WTC11 (cell line): Measurements from ENCODE around the gene CEP72. TPM values are rescaled to one million over a fixed set of nuclear protein-coding genes. Genes with fewer than 3 reads are reported as not detected.
A peak's percentile ranks its signal among the peaks of the same experiment; 100 is the strongest.

Experiments
- ATAC-seq: fragments of 200-7000 bp; cut with Tn5 transposase; 2 replicates; pipeline ENCODE4 v1.10.0; 2021; ENCODE audit warnings: mild to moderate bottlenecking, moderate library complexity
- CTCF ChIA-PET: fragments of 300-600 bp; sonication (Branson Sonifier 250); formaldehyde crosslinking; loops from one replicate; lab custom pipeline; 2021; ENCODE audit warnings: antibody characterized with exemption; lab: Charles Lee
- POLR2A ChIA-PET: fragments of 350-600 bp; sonication (Branson Sonifier 250); formaldehyde crosslinking; loops from one replicate; lab custom pipeline; 2021; ENCODE audit warnings: antibody characterized with exemption; lab: Charles Lee
- DNase-seq: peaks from one replicate; pipeline ENCODE4 v3.0.0; 2021; ENCODE audit warnings: low spot score
- H3K27ac Mint-ChIP-seq: 2 replicates; pipeline ENCODE4 v1.8.0; 2021; ENCODE audit warnings: mixed read lengths
- H3K27me3 Mint-ChIP-seq: 2 replicates; pipeline ENCODE4 v1.8.0; 2021; ENCODE audit warnings: low read depth, mild to moderate bottlenecking, moderate library complexity, mixed read lengths
- H3K36me3 Mint-ChIP-seq: 2 replicates; pipeline ENCODE4 v1.8.0; 2021; ENCODE audit warnings: mixed read lengths
- H3K4me1 Mint-ChIP-seq: 2 replicates; pipeline ENCODE4 v1.8.0; 2022; ENCODE audit warnings: mixed read lengths
- H3K4me3 Mint-ChIP-seq: 2 replicates; pipeline ENCODE4 v1.8.0; 2021; ENCODE audit warnings: mild to moderate bottlenecking, moderate library complexity, mixed read lengths
- H3K9me3 Mint-ChIP-seq: 2 replicates; pipeline ENCODE4 v1.8.0; 2021; ENCODE audit warnings: mixed read lengths
- ATF6 ChIP-seq: sonication (generic); formaldehyde crosslinking; IDR thresholded peaks from 2 replicates; pipeline ENCODE4 v1.8.1; 2023; ENCODE audit warnings: mild to moderate bottlenecking, missing genetic modification reagents
- CDX4 ChIP-seq: fragments of 250-450 bp; sonication (Bioruptor Pico); IDR thresholded peaks from 2 replicates; pipeline ENCODE4 v1.9.0; 2021; ENCODE audit warnings: moderate library complexity, mild to moderate bottlenecking, inconsistent platforms, borderline replicate concordance
- E2F5 ChIP-seq: sonication (generic); formaldehyde crosslinking; IDR thresholded peaks from 2 replicates; pipeline ENCODE4 v1.8.1; 2022; ENCODE audit warnings: mild to moderate bottlenecking, moderate library complexity, missing genetic modification reagents
- ELF4 ChIP-seq: sonication (generic); formaldehyde crosslinking; IDR thresholded peaks from 2 replicates; pipeline ENCODE4 v1.8.1; 2022; ENCODE audit warnings: low read depth, mild to moderate bottlenecking, moderate library complexity, missing genetic modification reagents
- ETV6 ChIP-seq: sonication (generic); formaldehyde crosslinking; IDR thresholded peaks from 2 replicates; pipeline ENCODE4 v1.8.1; 2022; ENCODE audit warnings: mild to moderate bottlenecking, missing genetic modification reagents
- GTF2I ChIP-seq: fragments of 250-450 bp; sonication (Bioruptor Pico); conservative IDR thresholded peaks from 2 replicates; pipeline ENCODE4 v1.4.0; 2021; ENCODE audit warnings: mild to moderate bottlenecking
- JUN ChIP-seq: sonication (generic); formaldehyde crosslinking; IDR thresholded peaks from 2 replicates; pipeline ENCODE4 v1.8.0; 2023; ENCODE audit warnings: mild to moderate bottlenecking, missing genetic modification reagents
- KAT7 ChIP-seq: sonication (generic); formaldehyde crosslinking; IDR thresholded peaks from 2 replicates; pipeline ENCODE4 v1.8.1; 2023; ENCODE audit warnings: missing genetic modification reagents, mild to moderate bottlenecking, borderline replicate concordance
- NFYB ChIP-seq: sonication (generic); formaldehyde crosslinking; conservative IDR thresholded peaks from 2 replicates; pipeline ENCODE4 v1.8.0; 2022; ENCODE audit warnings: low read depth, missing genetic modification reagents
- SOX15 ChIP-seq: fragments of 250-450 bp; sonication (Bioruptor Pico); IDR thresholded peaks from 2 replicates; pipeline ENCODE4 v1.9.0; 2021; ENCODE audit warnings: mild to moderate bottlenecking
- TP53 ChIP-seq: sonication (generic); formaldehyde crosslinking; IDR thresholded peaks from 2 replicates; pipeline ENCODE4 v1.8.1; 2023; ENCODE audit warnings: mild to moderate bottlenecking, missing genetic modification reagents
- ZNF138 ChIP-seq: sonication (generic); formaldehyde crosslinking; conservative IDR thresholded peaks from 2 replicates; pipeline ENCODE4 v1.8.1; 2022; ENCODE audit warnings: mild to moderate bottlenecking, moderate library complexity, missing genetic modification reagents
- ZNF396 ChIP-seq: fragments of 250-450 bp; sonication (Bioruptor Pico); IDR thresholded peaks from 2 replicates; pipeline ENCODE4 v1.8.0; 2021; ENCODE audit warnings: mild to moderate bottlenecking, moderate library complexity, borderline replicate concordance
- ZNF416 ChIP-seq: fragments of 250-450 bp; sonication (Bioruptor Pico); IDR thresholded peaks from 2 replicates; pipeline ENCODE4 v1.9.0; 2021; ENCODE audit warnings: mild to moderate bottlenecking, inconsistent platforms
- total RNA-seq: library from RNA; stranded (reverse); gene quantifications from 3 replicates; pipeline ENCODE4 v1.2.3, GENCODE V29; 2021
- TF ChIP-seq, protein P1 (sequence below): fragments of 250-450 bp; sonication (Bioruptor Pico); IDR thresholded peaks from 2 replicates; pipeline ENCODE4 v2.1.2; 2022; ENCODE audit warnings: mild to moderate bottlenecking, moderate library complexity
- TF ChIP-seq, protein P2 (sequence below): sonication (generic); formaldehyde crosslinking; IDR thresholded peaks from 2 replicates; pipeline ENCODE4 v1.8.0; 2023; ENCODE audit warnings: missing genetic modification reagents, mild to moderate bottlenecking, borderline replicate concordance
- TF ChIP-seq, protein P3 (sequence below): sonication (generic); formaldehyde crosslinking; IDR thresholded peaks from 2 replicates; pipeline ENCODE4 v1.8.0; 2022; ENCODE audit warnings: mild to moderate bottlenecking, missing genetic modification reagents
- TF ChIP-seq, protein P4 (sequence below): fragments of 200-600 bp; IDR thresholded peaks from 2 replicates; pipeline ENCODE4 v1.8.0; 2022; ENCODE audit warnings: antibody characterized with exemption
- TF ChIP-seq, protein P5 (sequence below): fragments of 250-450 bp; sonication (Bioruptor Pico); IDR thresholded peaks from 2 replicates; pipeline ENCODE4 v1.9.0; 2021; ENCODE audit warnings: mild to moderate bottlenecking, borderline replicate concordance

CEP72 gene
- total RNA-seq, 1 experiment from 2014 or later, result 26.6 TPM

GRCh38 chr5:669111-669841, 57.1 kb downstream of the CEP72 start (continued):
- TF ChIP-seq, protein P1, sequence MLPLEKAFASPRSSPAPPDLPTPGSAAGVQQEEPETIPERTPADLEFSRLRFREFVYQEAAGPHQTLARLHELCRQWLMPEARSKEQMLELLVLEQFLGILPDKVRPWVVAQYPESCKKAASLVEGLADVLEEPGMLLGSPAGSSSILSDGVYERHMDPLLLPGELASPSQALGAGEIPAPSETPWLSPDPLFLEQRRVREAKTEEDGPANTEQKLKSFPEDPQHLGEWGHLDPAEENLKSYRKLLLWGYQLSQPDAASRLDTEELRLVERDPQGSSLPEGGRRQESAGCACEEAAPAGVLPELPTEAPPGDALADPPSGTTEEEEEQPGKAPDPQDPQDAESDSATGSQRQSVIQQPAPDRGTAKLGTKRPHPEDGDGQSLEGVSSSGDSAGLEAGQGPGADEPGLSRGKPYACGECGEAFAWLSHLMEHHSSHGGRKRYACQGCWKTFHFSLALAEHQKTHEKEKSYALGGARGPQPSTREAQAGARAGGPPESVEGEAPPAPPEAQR (CRISPR knock-in tag), result no peak
- TF ChIP-seq KAT7 (CRISPR knock-in tag) (no peak), JUN (CRISPR knock-in tag) (no peak), TP53 (CRISPR knock-in tag) (no peak), ETV6 (0 out of 2 replicates have a peak, but pooled peaks have one; percentile 30), ELF4 (CRISPR knock-in tag) (no peak), E2F5 (CRISPR knock-in tag) (no peak), CDX4 (CRISPR knock-in tag) (no peak)
- TF ChIP-seq, protein P2, sequence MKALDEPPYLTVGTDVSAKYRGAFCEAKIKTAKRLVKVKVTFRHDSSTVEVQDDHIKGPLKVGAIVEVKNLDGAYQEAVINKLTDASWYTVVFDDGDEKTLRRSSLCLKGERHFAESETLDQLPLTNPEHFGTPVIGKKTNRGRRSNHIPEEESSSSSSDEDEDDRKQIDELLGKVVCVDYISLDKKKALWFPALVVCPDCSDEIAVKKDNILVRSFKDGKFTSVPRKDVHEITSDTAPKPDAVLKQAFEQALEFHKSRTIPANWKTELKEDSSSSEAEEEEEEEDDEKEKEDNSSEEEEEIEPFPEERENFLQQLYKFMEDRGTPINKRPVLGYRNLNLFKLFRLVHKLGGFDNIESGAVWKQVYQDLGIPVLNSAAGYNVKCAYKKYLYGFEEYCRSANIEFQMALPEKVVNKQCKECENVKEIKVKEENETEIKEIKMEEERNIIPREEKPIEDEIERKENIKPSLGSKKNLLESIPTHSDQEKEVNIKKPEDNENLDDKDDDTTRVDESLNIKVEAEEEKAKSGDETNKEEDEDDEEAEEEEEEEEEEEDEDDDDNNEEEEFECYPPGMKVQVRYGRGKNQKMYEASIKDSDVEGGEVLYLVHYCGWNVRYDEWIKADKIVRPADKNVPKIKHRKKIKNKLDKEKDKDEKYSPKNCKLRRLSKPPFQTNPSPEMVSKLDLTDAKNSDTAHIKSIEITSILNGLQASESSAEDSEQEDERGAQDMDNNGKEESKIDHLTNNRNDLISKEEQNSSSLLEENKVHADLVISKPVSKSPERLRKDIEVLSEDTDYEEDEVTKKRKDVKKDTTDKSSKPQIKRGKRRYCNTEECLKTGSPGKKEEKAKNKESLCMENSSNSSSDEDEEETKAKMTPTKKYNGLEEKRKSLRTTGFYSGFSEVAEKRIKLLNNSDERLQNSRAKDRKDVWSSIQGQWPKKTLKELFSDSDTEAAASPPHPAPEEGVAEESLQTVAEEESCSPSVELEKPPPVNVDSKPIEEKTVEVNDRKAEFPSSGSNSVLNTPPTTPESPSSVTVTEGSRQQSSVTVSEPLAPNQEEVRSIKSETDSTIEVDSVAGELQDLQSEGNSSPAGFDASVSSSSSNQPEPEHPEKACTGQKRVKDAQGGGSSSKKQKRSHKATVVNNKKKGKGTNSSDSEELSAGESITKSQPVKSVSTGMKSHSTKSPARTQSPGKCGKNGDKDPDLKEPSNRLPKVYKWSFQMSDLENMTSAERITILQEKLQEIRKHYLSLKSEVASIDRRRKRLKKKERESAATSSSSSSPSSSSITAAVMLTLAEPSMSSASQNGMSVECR, result no peak
- TF ChIP-seq, protein P3, sequence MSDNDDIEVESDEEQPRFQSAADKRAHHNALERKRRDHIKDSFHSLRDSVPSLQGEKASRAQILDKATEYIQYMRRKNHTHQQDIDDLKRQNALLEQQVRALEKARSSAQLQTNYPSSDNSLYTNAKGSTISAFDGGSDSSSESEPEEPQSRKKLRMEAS (CRISPR knock-in tag), result no peak
- TF ChIP-seq, protein P4, sequence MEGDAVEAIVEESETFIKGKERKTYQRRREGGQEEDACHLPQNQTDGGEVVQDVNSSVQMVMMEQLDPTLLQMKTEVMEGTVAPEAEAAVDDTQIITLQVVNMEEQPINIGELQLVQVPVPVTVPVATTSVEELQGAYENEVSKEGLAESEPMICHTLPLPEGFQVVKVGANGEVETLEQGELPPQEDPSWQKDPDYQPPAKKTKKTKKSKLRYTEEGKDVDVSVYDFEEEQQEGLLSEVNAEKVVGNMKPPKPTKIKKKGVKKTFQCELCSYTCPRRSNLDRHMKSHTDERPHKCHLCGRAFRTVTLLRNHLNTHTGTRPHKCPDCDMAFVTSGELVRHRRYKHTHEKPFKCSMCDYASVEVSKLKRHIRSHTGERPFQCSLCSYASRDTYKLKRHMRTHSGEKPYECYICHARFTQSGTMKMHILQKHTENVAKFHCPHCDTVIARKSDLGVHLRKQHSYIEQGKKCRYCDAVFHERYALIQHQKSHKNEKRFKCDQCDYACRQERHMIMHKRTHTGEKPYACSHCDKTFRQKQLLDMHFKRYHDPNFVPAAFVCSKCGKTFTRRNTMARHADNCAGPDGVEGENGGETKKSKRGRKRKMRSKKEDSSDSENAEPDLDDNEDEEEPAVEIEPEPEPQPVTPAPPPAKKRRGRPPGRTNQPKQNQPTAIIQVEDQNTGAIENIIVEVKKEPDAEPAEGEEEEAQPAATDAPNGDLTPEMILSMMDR, result peak; percentile 96

DNA sequence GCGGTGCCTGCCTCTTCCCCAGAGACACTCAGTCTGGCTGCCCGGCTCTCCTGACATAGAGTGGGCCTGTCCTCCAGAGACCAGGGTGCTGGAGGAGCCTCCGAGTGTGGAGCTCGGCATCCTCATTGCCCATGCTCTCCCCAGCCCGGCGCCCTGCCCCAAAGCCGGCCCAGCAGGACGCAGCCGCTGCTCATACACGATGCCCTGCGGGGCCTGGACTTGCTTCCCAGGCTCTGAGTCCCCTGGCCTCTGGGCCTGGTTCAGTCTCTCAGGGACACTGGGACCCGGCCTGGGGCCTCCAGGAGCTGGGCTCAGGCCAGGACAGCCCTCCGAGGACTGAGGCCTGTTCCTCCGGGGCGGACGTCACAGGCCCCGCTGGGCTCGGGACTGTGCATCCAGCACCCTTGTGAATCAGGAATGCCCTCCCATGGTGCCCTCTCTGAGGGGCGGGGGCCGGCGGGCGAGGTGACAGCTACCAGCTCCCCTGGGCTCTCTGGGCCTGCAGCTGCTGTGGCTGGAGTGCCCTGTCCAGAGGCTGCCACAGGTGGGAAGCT, 57.8 kb downstream of the CEP72 start:
- no peak for DNase-seq
- Mint-ChIP-seq H3K4me3 (no peak overlapping the region), H3K27ac (no peak overlapping the region), H3K27me3 (peaks cover 4% of the 10 kb centered on the region), H3K4me1 (0 out of 2 replicates have a peak, but pooled peaks cover 5% of the 10 kb centered on the region), H3K9me3 (no peaks in the 10 kb centered on the region), H3K36me3 (peaks cover 8% of the 10 kb centered on the region)
- ChIA-PET CTCF (interaction anchor here (0.9 to 2.3 kb wide), 5 partner anchors 13 to 197 kb away, joined by 3 to 7 read pairs (median 4); no protein-coding TSS in a partner anchor), POLR2A (no interaction called here)
- ATAC-seq, result no peak
- TF ChIP-seq ZNF396 (CRISPR knock-in tag) (no peak), ATF6 (CRISPR knock-in tag) (no peak), SOX15 (no peak), ZNF416 (CRISPR knock-in tag) (no peak), NFYB (CRISPR knock-in tag) (no peak), ZNF138 (CRISPR knock-in tag) (no peak), GTF2I (CRISPR knock-in tag) (no peak)
- TF ChIP-seq, protein P5, sequence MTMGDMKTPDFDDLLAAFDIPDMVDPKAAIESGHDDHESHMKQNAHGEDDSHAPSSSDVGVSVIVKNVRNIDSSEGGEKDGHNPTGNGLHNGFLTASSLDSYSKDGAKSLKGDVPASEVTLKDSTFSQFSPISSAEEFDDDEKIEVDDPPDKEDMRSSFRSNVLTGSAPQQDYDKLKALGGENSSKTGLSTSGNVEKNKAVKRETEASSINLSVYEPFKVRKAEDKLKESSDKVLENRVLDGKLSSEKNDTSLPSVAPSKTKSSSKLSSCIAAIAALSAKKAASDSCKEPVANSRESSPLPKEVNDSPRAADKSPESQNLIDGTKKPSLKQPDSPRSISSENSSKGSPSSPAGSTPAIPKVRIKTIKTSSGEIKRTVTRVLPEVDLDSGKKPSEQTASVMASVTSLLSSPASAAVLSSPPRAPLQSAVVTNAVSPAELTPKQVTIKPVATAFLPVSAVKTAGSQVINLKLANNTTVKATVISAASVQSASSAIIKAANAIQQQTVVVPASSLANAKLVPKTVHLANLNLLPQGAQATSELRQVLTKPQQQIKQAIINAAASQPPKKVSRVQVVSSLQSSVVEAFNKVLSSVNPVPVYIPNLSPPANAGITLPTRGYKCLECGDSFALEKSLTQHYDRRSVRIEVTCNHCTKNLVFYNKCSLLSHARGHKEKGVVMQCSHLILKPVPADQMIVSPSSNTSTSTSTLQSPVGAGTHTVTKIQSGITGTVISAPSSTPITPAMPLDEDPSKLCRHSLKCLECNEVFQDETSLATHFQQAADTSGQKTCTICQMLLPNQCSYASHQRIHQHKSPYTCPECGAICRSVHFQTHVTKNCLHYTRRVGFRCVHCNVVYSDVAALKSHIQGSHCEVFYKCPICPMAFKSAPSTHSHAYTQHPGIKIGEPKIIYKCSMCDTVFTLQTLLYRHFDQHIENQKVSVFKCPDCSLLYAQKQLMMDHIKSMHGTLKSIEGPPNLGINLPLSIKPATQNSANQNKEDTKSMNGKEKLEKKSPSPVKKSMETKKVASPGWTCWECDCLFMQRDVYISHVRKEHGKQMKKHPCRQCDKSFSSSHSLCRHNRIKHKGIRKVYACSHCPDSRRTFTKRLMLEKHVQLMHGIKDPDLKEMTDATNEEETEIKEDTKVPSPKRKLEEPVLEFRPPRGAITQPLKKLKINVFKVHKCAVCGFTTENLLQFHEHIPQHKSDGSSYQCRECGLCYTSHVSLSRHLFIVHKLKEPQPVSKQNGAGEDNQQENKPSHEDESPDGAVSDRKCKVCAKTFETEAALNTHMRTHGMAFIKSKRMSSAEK (CRISPR knock-in tag), result no peak
